Measurements from ENCODE around the gene FAM20C.

FAM20C gene

DNA sequence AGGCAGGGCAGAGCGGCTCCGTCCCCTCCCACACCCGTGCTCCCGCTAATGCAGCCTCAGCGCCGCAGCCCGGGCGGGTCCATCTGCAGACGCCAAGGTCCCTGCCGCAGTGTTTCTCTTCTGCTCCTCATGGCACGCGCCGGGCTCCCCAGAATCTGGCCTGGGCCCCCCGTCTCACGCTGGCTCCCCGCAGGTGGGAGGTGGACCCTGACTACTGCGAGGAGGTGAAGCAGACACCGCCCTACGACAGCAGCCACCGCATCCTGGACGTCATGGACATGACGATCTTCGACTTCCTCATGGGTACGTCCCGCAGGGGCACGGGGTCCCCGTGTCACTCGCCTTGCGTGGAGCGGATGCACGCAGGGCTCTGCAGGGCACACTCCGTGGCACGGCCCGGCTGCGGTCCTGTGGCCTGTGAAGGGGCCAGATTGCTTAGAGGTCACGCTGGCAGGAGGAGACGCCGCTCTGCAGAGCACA lies 64.1 kb downstream of the FAM20C start:
- no peak for DNase-seq (ENCODE audit: low read depth)
- TF ChIP-seq, protein P1, sequence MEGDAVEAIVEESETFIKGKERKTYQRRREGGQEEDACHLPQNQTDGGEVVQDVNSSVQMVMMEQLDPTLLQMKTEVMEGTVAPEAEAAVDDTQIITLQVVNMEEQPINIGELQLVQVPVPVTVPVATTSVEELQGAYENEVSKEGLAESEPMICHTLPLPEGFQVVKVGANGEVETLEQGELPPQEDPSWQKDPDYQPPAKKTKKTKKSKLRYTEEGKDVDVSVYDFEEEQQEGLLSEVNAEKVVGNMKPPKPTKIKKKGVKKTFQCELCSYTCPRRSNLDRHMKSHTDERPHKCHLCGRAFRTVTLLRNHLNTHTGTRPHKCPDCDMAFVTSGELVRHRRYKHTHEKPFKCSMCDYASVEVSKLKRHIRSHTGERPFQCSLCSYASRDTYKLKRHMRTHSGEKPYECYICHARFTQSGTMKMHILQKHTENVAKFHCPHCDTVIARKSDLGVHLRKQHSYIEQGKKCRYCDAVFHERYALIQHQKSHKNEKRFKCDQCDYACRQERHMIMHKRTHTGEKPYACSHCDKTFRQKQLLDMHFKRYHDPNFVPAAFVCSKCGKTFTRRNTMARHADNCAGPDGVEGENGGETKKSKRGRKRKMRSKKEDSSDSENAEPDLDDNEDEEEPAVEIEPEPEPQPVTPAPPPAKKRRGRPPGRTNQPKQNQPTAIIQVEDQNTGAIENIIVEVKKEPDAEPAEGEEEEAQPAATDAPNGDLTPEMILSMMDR (IDR thresholded peaks at IDR 0.05; ENCODE audit: control insufficient read depth, extremely low read depth, insufficient read depth): no peak
- H3K4me3 ChIP-seq (ENCODE audit: low read depth, low read length): no peak overlapping the region

DNA sequence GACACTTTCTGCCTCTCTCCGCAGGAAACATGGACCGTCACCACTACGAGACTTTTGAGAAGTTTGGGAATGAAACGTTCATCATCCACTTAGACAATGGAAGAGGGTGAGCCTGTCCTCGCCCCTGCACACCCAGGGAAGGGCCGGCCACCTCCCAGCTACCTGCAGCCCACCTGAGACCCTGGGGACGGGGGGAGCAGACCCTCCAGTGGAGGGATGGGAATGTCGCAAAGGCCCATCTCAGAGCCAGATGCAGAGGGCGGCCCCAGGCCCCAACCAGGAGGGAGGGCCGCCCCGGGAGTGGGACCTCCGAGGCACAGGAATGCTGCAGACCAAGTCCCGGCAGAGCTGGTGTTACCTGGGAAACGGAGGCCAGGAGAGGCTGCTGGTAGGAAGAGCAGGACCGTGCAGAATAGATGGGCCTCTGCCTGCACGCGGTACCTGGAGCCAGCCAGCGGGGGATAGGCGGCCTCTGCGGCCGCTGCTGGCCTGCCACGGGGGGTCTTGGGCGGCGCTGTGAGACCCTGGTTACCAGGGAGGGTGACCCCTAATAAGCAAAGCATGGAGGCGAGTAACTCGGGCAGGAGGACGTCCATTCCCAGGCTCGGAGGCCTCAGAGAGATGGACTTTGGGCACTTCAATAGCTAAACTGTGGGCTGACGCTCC lies 64.7 kb downstream of the FAM20C start:
- TF ChIP-seq, protein P1 (IDR thresholded peaks at IDR 0.05; ENCODE audit: control insufficient read depth, extremely low read depth, insufficient read depth): no peak
- no peak for DNase-seq (ENCODE audit: low read depth)
- H3K4me3 ChIP-seq (ENCODE audit: low read depth, low read length): no peak overlapping the region

DNA sequence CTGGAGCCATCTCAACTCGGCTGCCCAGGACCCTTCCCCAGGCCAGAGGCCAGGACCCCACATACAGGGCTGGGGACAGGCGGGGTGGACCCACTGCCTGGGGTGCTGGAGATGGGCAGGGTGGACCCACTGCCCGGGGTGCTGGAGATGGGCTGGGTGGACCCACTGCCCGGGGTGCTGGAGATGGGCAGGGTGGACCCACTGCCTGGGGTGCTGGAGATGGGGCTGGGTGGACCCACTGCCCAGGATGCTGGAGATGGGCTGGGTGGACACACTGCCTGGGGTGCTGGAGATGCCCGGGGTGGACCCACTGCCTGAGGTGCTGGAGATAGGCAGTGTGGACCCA lies 65.2 kb downstream of the FAM20C start:
- TF ChIP-seq, protein P1 (IDR thresholded peaks at IDR 0.05; ENCODE audit: control insufficient read depth, extremely low read depth, insufficient read depth): no peak
- no peak overlapping the region for H3K4me3 ChIP-seq (ENCODE audit: low read depth, low read length)
- no peak for DNase-seq (ENCODE audit: low read depth)

DNA sequence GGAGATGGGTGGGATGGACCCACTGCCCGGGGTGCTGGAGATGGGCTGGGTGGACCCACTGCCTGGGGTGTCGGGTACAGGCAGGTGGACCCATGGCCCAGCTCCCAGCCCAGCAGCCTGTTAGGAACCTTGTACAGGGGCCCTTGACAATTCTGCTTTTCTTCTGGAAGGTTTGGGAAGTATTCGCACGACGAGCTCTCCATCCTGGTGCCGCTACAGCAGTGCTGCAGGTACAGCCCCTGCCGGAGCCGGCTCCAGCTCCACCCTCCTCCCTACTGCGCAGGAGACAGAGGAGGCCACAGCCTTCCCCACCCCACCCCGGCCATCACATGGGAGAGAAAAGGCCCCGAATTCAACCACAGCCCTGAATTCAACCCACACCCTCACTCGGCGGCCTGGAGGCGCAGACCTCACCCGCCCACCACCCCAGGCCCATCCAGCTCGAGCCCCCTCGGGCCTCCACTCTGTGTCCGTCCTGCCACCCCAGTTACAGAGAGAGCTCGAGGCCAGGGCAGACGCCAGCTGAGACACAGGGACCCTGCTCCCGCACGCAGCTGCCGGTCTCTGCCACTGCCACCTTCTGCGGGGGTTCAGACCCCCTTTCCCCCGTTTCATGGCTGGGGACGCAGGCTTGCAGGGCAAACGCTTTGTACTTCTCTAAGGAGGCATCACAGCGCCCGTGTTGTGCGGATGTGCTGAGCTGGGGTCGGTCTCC lies 66.3 kb downstream of the FAM20C start:
- no peak for DNase-seq (ENCODE audit: low read depth)
- TF ChIP-seq, protein P1 (IDR thresholded peaks at IDR 0.05; ENCODE audit: control insufficient read depth, extremely low read depth, insufficient read depth): no peak
- no peak overlapping the region for H3K4me3 ChIP-seq (ENCODE audit: low read depth, low read length)

DNA sequence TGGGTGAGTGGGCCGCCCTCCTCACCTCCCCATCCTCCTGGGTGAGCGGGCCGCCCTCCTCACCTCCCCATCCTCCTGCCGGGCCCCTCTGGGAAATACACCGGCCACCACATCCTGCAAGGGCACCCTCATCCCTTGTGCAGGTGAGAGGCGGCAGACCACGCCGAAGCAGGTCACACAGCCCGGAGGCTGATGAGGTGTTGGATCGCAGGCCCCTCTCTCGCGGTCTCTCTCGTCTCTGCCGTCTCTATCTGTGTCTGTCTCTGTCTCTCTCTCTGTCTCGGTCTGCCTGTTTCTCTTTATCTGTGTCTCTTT lies 66.8 kb downstream of the FAM20C start:
- H3K4me3 ChIP-seq (ENCODE audit: low read depth, low read length): no peak overlapping the region
- TF ChIP-seq, protein P1 (IDR thresholded peaks at IDR 0.05; ENCODE audit: control insufficient read depth, extremely low read depth, insufficient read depth): no peak
- no peak for DNase-seq (ENCODE audit: low read depth)

DNA sequence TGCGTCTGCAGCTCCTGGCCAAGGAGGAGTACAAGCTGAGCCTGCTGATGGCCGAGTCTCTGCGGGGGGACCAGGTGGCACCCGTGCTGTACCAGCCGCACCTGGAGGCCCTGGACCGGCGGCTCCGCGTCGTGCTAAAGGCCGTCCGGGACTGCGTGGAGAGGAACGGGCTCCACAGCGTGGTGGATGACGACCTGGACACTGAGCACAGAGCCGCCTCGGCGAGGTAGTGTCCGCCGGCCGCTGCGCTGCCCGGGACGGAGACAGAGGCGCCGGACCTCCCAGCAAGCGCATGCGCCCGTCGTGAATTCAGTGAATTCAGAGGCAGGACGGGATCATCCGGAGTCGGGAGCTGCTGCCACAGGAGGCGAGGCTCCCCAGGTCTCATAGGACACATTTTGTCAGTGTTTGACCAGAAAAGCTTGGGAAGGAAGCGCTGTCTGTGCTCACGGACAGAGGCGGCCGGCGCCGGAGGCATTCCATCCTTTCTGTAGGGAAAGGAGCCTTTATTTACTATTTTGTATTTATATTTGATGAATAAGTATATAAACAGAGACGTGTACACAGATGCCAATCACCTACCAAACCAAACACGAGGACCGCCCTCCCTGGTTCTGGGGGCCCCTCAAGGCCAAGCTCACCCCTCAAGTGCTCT lies 67.5 kb downstream of the FAM20C start:
- TF ChIP-seq, protein P1 (IDR thresholded peaks at IDR 0.05; ENCODE audit: control insufficient read depth, extremely low read depth, insufficient read depth): no peak
- no peak for DNase-seq (ENCODE audit: low read depth)
- H3K4me3 ChIP-seq (ENCODE audit: low read depth, low read length): no peak overlapping the region

All from LNCaP clone FGC (cell line).